Nephron progenitor cell (in vitro differentiated cells): Measurements from ENCODE around the gene TMEM258.

Experiments
- DNase-seq: peaks from one replicate; pipeline ENCODE4 v3.0.0; 2021
- H3K27ac Mint-ChIP-seq: 2 replicates; pipeline ENCODE4 v1.8.0; 2021; ENCODE audit warnings: mild to moderate bottlenecking, moderate library complexity, mixed read lengths
- H3K27me3 Mint-ChIP-seq: 2 replicates; pipeline ENCODE4 v1.8.0; 2021; ENCODE audit warnings: mild to moderate bottlenecking, low read depth, mixed read lengths; ENCODE audit not compliant: poor library complexity
- H3K36me3 Mint-ChIP-seq: 2 replicates; pipeline ENCODE4 v1.8.0; 2021; ENCODE audit warnings: low read depth, mixed read lengths
- H3K4me1 Mint-ChIP-seq: 2 replicates; pipeline ENCODE4 v1.8.0; 2021; ENCODE audit warnings: mixed read lengths
- H3K4me3 Mint-ChIP-seq: 2 replicates; pipeline ENCODE4 v1.8.0; 2021; ENCODE audit warnings: mild to moderate bottlenecking, moderate library complexity, mixed read lengths
- H3K9me3 Mint-ChIP-seq: 2 replicates; pipeline ENCODE4 v1.8.0; 2021; ENCODE audit warnings: mild to moderate bottlenecking, moderate library complexity, mixed read lengths
- CTCF ChIP-seq: fragments of 200-600 bp; sonication (generic); IDR thresholded peaks from 2 replicates; pipeline ENCODE4 v1.5.0; 2021; ENCODE audit warnings: antibody characterized with exemption

Gene TMEM258

GRCh38 chr11:61816736-61817455, 24.5 kb upstream of the TMEM258 start, which contains the start of gene FADS1:
FADS1 (minus strand) TSS chr11:61817003; CDS start chr11:61816929, 74 bp downstream.
- Mint-ChIP-seq H3K4me1 (peaks cover 39% of the 10 kb centered on the region), H3K4me3 (peak within 1 kb of the TSS; percentile 93), H3K9me3 (peaks cover 4% of the 10 kb centered on the region), H3K27me3 (no peaks in the 10 kb centered on the region), H3K27ac (peak within 1 kb of the TSS; percentile 99), H3K36me3 (peaks cover 36% of the 10 kb centered on the region)
- peak; percentile 96 for DNase-seq
- peak; percentile 39 for TF ChIP-seq CTCF

DNA sequence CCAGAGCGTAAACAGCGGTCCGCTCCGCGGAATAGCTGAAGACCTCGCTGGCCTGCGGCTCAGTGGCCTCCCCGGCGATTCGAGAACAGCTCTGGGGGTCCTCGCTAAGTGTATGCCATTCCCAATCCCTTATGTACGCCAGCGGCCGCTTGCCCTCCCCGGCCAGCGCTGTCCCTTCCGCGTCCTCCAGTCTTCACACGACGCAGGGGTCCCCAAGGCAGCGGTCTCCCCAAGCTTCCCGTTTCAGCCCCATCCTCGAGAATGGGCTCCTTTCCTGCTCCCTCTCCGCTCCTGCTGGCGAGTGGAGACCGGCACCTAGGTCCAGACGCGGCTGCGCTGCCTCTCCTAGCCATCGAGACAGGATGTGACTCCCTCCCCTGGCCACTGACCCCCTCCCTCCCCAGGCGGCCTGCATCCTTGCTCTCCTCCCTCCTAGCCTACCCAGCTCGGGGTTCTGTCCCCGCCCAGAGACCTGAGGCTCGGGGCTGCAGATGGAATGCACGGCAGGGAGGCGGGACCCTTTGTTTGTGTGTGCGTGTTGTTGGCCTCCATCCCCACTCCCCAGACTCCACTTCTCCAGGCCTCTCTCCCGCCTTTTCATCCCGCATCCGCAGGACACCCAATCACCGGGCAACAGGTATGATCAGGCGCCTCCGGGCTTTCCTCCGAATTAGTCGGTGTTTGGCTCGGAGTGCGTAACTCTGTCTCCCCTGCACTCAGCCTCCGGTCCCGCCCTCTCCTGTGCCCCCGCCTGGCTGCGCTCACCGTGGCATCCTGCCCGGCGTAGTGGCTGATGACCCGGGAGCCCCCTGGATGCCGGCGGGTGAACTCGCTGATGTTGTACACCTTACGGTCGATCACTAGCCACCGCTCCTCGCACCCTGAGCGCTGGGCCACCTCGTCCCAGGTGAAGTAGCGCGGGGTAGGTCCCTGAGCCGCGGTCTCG, 23.7 kb upstream of the TMEM258 start:
- Mint-ChIP-seq H3K36me3 (peaks cover 41% of the 10 kb centered on the region), H3K4me3 (peak overlapping the region; percentile 93), H3K27ac (peak overlapping the region; percentile 100), H3K9me3 (peaks cover 4% of the 10 kb centered on the region), H3K4me1 (peaks cover 40% of the 10 kb centered on the region), H3K27me3 (no peaks in the 10 kb centered on the region)
- peak; percentile 66 for DNase-seq
- TF ChIP-seq CTCF, result no peak

DNA sequence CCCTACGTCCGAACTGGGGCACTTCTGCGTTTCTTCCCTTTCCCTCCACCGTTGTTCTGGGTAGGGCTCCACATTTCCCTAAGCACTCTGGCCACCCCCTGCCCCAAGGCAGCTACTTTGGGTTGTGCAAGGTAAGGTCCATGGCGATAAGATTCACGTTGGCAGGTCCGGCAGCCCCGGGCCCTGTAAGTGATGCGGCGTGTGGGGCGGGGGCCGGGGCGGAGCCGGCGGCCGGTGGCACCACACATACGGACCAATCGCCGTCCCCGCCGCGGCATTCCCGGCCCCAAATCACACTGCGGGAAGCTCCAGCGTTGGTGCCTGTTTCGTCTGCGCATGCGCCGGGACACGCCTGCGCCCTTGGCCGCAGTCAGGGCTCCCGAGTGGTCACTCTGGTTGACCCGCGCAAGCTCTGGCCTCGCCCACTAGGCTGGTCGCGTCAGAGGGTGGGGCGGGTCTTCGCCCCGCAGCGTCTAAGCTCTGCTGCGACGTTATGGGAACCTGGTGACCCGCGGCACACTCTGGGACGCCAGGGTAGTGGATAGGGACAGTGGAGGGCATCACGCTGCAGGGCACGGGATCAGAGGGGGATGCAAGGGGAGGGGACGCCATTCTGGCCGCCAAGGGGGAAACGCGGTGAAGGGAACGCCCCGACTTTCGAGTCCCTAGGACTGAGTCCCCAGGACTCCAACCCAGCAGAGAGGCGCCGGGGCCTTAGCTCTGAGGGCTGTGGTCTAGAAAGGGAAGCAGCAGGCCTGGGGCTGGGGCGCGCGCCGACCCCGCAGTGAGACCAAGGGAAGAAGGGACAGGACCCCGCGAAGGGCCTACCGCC, 22.8 kb upstream of the TMEM258 start:
- no peaks in the 10 kb centered on the region for H3K27me3 Mint-ChIP-seq
- peaks cover 48% of the 10 kb centered on the region for H3K36me3 Mint-ChIP-seq
- peak overlapping the region; percentile 100 for H3K27ac Mint-ChIP-seq
- DNase-seq, result peak; percentile 97
- peak overlapping the region; percentile 93 for H3K4me3 Mint-ChIP-seq
- no peak for TF ChIP-seq CTCF
- peaks cover 40% of the 10 kb centered on the region for H3K4me1 Mint-ChIP-seq
- peaks cover 4% of the 10 kb centered on the region for H3K9me3 Mint-ChIP-seq

- peaks cover 40% of the 10 kb centered on the region for H3K4me1 Mint-ChIP-seq
- no peak for DNase-seq
- H3K9me3 Mint-ChIP-seq, result peaks cover 4% of the 10 kb centered on the region
- no peaks in the 10 kb centered on the region for H3K27me3 Mint-ChIP-seq
- TF ChIP-seq CTCF, result no peak
- H3K27ac Mint-ChIP-seq, result peak overlapping the region; percentile 100
- H3K4me3 Mint-ChIP-seq, result peak overlapping the region; percentile 93
- H3K36me3 Mint-ChIP-seq, result peaks cover 56% of the 10 kb centered on the region
Observed at GRCh38 chr11:61814247-61814957, 22.0 kb upstream of the TMEM258 start.

DNA sequence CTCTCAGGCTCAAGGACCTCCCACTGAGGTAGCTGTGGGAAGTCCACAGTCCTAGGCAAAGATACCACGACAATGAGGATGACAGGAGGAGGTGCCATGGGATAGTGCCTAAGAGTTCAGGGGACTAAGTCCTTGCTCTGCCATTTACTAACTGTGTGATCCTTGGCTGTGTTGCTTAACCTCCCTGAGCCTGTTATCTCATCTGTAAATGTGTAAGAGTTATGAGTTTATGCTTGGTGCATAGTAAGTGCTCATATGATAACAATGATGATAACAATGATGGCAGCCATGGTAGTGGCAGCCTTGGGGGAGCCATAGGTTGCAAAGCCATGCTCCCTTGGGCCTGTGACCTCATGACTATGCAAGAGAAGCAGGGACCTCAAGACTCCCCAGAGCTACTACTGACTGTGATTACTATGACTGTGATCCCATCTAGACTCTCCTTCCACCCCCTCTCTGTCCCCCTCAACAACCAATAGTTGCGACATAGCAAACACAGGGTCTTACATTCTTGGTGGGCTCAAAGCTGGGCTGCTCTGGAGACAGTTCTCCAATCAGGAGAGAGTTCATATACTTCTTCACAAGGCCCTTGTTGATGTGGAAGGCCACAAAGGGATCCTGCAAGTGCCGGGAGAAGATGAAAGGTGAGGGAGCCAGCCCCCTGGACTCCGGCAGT, 20.5 kb upstream of the TMEM258 start:
- Mint-ChIP-seq H3K36me3 (peaks cover 69% of the 10 kb centered on the region), H3K27ac (no peak overlapping the region), H3K9me3 (peaks cover 4% of the 10 kb centered on the region), H3K27me3 (no peaks in the 10 kb centered on the region), H3K4me1 (peaks cover 32% of the 10 kb centered on the region), H3K4me3 (no peak overlapping the region)
- DNase-seq, result no peak
- TF ChIP-seq CTCF, result no peak
